ENCODE measurements around the gene STK24. TPM values are rescaled to one million over a fixed set of nuclear protein-coding genes. Genes with fewer than 3 reads are reported as not detected.

Gene STK24
- total RNA-seq, 1 experiment from 2014 or later: 80.2 TPM

Other genes starting within 250 kb of the STK24 start
- 0.12 TPM in 1 of 2 replicates, not detected in the other for gene SLC15A1, start 175.6 kb upstream of the STK24 start, total RNA-seq (2014; rRNA removed; shearing (Covaris generic))

All from SJCRH30 (cell line).